ENCODE data around the gene VPS33A. TPM values are rescaled to one million over a fixed set of nuclear protein-coding genes. Genes with fewer than 3 reads are reported as not detected.

Gene VPS33A
- total and polyA plus RNA-seq, 2 donors (not counting 3 experiments of a cell fraction or from before 2014, with no cell fraction given): 12.1 to 23.1 TPM

DNA sequence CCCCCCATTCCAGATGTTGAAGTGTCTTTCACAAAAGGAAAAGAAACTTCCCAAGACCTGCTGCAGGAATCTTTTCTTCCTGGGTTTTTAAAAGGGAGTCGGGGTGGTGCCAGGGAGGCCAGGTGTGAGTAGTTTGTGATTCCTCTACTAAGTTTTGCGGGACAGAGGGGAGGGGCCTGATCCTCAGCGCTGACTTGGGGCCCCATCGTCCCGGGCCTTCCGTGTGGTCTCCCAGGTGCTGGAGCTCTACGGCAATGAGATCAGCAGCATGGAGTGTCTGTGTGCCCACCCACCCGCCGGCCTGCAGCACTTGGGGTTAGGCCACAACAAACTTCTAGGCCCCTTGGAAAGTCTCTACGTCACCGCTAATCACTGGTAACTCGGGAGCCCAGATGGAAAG lies 78.8 kb downstream of the VPS33A start:
- no peaks in the 10 kb centered on the region for H3K36me3 ChIP-seq (ENCODE audit: control insufficient read depth in 2 of 2, extremely low read depth in 1 of 2, insufficient read depth in 2 of 2, low read length in 2 of 2)
- no peaks in the 10 kb centered on the region for H4K20me1 ChIP-seq (replicated peaks; ENCODE audit: control insufficient read depth, extremely low read depth, insufficient read depth, low read length)
- H3K4me1 ChIP-seq (ENCODE audit: control insufficient read depth, extremely low read depth, insufficient read depth, low read length): no peaks in the 10 kb centered on the region
- POLR2A ChIA-PET: no interaction called here
- no peaks in the 10 kb centered on the region for H3K79me2 ChIP-seq (ENCODE audit: control insufficient read depth, insufficient read depth, low read length)
- no TSS peak for BruUV-seq (replicated peaks)
- no peaks in the 10 kb centered on the region for H3K9me1 ChIP-seq (replicated peaks; ENCODE audit: control insufficient read depth, extremely low read depth, insufficient read depth, low read length)
- no peak for DNase-seq (ENCODE audit: low read depth, low spot score)
- no peak overlapping the region for H3K9ac ChIP-seq (replicated peaks; ENCODE audit: extremely low read depth, insufficient read depth, low read length)
- no peaks in the 10 kb centered on the region for H3K27me3 ChIP-seq (ENCODE audit: control insufficient read depth in 2 of 2, insufficient read depth in 2 of 2, low read length in 2 of 2)
- dilution Hi-C loops (cut with MboI; ENCODE audit: extremely low pct_ligation_motif_present, low sequenced_read_pairs) (no loop called here), intact Hi-C loops (cut with micrococcal nuclease) (no loop called here)
- no peak overlapping the region for H3K4me3 ChIP-seq (replicated peaks in 1 of 3; ENCODE audit: insufficient read depth in 1 of 3, low read depth in 1 of 3, low read length in 3 of 3)
- CTCF ChIA-PET: interaction anchor here (1.3 kb wide), 1 partner anchor 133 kb away, joined by 3 read pairs; no protein-coding TSS in a partner anchor
- no peak overlapping the region for H3K27ac ChIP-seq (ENCODE audit: insufficient read depth, low read depth, low read length)
- no peak overlapping the region for H3K4me2 ChIP-seq (ENCODE audit: insufficient read depth, low read length)
- TF ChIP-seq EZH2 (IDR thresholded peaks at IDR 0.05; ENCODE audit: borderline replicate concordance, low read depth, low read length, severe bottlenecking): no peak
- no peak for TF ChIP-seq POLR2AphosphoS5 (IDR thresholded peaks at IDR 0.05; ENCODE audit: insufficient read depth, low read depth, low read length)
- no peak for TF ChIP-seq POLR2A (IDR thresholded peaks at IDR 0.05; ENCODE audit: low read depth, low read length)
- no peak for TF ChIP-seq FOS (IDR thresholded peaks at IDR 0.05; ENCODE audit: borderline replicate concordance, insufficient read depth, low read length)
- TF ChIP-seq JUN (IDR thresholded peaks at IDR 0.05; ENCODE audit: borderline replicate concordance, insufficient read depth, insufficient read length, low read depth): no peak
- no peaks in the 10 kb centered on the region for H3K9me3 ChIP-seq (replicated peaks; ENCODE audit: control insufficient read depth, insufficient read depth, low read length)
- FAIRE-seq: no peak
- H2AFZ ChIP-seq (ENCODE audit: low read depth, low read length): no peak overlapping the region

DNA sequence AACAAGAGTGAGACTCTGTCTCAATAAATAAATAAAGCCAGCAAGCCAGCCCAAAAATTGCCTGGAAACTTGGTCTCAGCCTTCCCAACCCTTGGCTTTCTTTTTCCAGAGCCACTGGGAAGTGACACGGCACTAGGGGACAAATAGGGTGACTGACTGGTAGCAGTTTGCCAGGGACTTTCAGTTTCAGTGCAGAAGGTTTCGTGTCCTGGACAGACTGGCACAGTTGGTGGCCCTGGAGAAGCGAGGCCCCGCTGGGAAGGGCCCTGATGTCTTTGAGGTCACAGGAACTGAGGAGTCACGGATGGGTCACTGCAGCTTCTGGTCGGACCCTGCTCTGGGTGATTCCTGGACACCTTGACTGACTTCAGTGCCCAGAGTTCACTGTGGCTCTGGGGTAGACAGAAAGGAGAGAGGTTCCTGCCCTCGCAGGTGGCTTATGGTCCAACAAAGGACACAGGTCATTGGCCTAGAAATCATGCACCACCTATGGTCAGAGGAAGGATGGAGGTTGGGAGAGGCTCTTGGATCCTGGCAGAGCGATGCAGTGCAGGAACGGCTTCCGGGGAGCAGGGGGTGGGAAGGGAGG lies 80.7 kb downstream of the VPS33A start:
- no peak overlapping the region for H3K4me2 ChIP-seq (ENCODE audit: insufficient read depth, low read length)
- no peaks in the 10 kb centered on the region for H3K36me3 ChIP-seq (ENCODE audit: control insufficient read depth in 2 of 2, extremely low read depth in 1 of 2, insufficient read depth in 2 of 2, low read length in 2 of 2)
- H3K9me3 ChIP-seq (replicated peaks; ENCODE audit: control insufficient read depth, insufficient read depth, low read length): no peaks in the 10 kb centered on the region
- no peak for DNase-seq (ENCODE audit: low read depth, low spot score)
- no peaks in the 10 kb centered on the region for H3K27me3 ChIP-seq (ENCODE audit: control insufficient read depth in 2 of 2, insufficient read depth in 2 of 2, low read length in 2 of 2)
- TF ChIP-seq POLR2A (IDR thresholded peaks at IDR 0.05; ENCODE audit: low read depth, low read length): no peak
- no peak for TF ChIP-seq POLR2AphosphoS5 (IDR thresholded peaks at IDR 0.05; ENCODE audit: insufficient read depth, low read depth, low read length)
- TF ChIP-seq JUN (IDR thresholded peaks at IDR 0.05; ENCODE audit: borderline replicate concordance, insufficient read depth, insufficient read length, low read depth): no peak
- TF ChIP-seq MYC (IDR thresholded peaks at IDR 0.05; ENCODE audit: low read depth, low read length): no peak
- no peak for TF ChIP-seq MAX (IDR thresholded peaks at IDR 0.05; ENCODE audit: insufficient read depth, insufficient read length)
- no peak for TF ChIP-seq EZH2 (IDR thresholded peaks at IDR 0.05; ENCODE audit: borderline replicate concordance, low read depth, low read length, severe bottlenecking)
- TF ChIP-seq GATA2 (IDR thresholded peaks at IDR 0.05; ENCODE audit: insufficient read depth, insufficient read length, low read depth, low read length): no peak
- no peak for TF ChIP-seq FOS (IDR thresholded peaks at IDR 0.05; ENCODE audit: borderline replicate concordance, insufficient read depth, low read length)
- TF ChIP-seq, protein P1, sequence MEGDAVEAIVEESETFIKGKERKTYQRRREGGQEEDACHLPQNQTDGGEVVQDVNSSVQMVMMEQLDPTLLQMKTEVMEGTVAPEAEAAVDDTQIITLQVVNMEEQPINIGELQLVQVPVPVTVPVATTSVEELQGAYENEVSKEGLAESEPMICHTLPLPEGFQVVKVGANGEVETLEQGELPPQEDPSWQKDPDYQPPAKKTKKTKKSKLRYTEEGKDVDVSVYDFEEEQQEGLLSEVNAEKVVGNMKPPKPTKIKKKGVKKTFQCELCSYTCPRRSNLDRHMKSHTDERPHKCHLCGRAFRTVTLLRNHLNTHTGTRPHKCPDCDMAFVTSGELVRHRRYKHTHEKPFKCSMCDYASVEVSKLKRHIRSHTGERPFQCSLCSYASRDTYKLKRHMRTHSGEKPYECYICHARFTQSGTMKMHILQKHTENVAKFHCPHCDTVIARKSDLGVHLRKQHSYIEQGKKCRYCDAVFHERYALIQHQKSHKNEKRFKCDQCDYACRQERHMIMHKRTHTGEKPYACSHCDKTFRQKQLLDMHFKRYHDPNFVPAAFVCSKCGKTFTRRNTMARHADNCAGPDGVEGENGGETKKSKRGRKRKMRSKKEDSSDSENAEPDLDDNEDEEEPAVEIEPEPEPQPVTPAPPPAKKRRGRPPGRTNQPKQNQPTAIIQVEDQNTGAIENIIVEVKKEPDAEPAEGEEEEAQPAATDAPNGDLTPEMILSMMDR (IDR thresholded peaks at IDR 0.05; ENCODE audit: extremely low read depth in 1 of 2, insufficient read depth in 1 of 2, low read depth in 1 of 2, low read length in 2 of 2): no peak
- FAIRE-seq: no peak
- no peak overlapping the region for H3K4me3 ChIP-seq (replicated peaks in 1 of 3; ENCODE audit: insufficient read depth in 1 of 3, low read depth in 1 of 3, low read length in 3 of 3)
- no peaks in the 10 kb centered on the region for H3K4me1 ChIP-seq (ENCODE audit: control insufficient read depth, extremely low read depth, insufficient read depth, low read length)
- H3K79me2 ChIP-seq (ENCODE audit: control insufficient read depth, insufficient read depth, low read length): no peaks in the 10 kb centered on the region
- ChIA-PET CTCF (no interaction called here), POLR2A (no interaction called here)
- BruUV-seq (replicated peaks): no TSS peak
- dilution Hi-C loops (cut with MboI; ENCODE audit: extremely low pct_ligation_motif_present, low sequenced_read_pairs): no loop called here
- no peaks in the 10 kb centered on the region for H3K9me1 ChIP-seq (replicated peaks; ENCODE audit: control insufficient read depth, extremely low read depth, insufficient read depth, low read length)
- no peak overlapping the region for H3K9ac ChIP-seq (replicated peaks; ENCODE audit: extremely low read depth, insufficient read depth, low read length)
- H3K27ac ChIP-seq (ENCODE audit: insufficient read depth, low read depth, low read length): no peak overlapping the region
- H4K20me1 ChIP-seq (replicated peaks; ENCODE audit: control insufficient read depth, extremely low read depth, insufficient read depth, low read length): no peaks in the 10 kb centered on the region
- H2AFZ ChIP-seq (ENCODE audit: low read depth, low read length): no peak overlapping the region
- intact Hi-C loops (cut with micrococcal nuclease): no loop called here
